Right cardiac atrium (tissue), 5 donors: ENCODE data around the gene CXorf58. TPM values are rescaled to one million over a fixed set of nuclear protein-coding genes. Genes with fewer than 3 reads are reported as not detected.

Source experiments
- ATAC-seq, 2 donors: fragments of 200-7000 bp; cut with Tn5 transposase; one replicate each; pipeline versions ENCODE4 v1.8.0 to v1.9.1; 2020; ENCODE audit warnings: moderate library complexity in 2 of 2, mild to moderate bottlenecking in 1 of 2
- DNase-seq, 3 donors: peaks; one replicate each; pipeline ENCODE4 v3.0.0-alpha.2; 2020
- H3K27ac ChIP-seq: one replicate; pipeline ENCODE4 v1.5.1; 2013; ENCODE audit warnings: mild to moderate bottlenecking, low read length, control low read depth, moderate library complexity
- H3K27me3 ChIP-seq: one replicate; pipeline ENCODE4 v1.6.1; 2013; ENCODE audit not compliant: control insufficient read depth, insufficient read depth
- H3K4me1 ChIP-seq: one replicate; pipeline ENCODE4 v1.6.1; 2013; ENCODE audit warnings: low read length; ENCODE audit not compliant: control insufficient read depth, insufficient read depth
- H3K4me3 ChIP-seq: one replicate; pipeline ENCODE4 v1.5.1; 2013; ENCODE audit warnings: low read length, control low read depth
- H3K9me3 ChIP-seq: one replicate; pipeline ENCODE4 v1.6.1; 2013; ENCODE audit warnings: low read length; ENCODE audit not compliant: control insufficient read depth
- WGBS: extraction: QIAGEN DNeasy Blood & Tissue Kit; methylation state at CpG from one replicate; pipeline ENCODE4 v1.1.7; 2013; 5-methylcytosine and 5-hydroxymethylcytosine counted together
- intact Hi-C, 4 donors: fragments of 100-400 bp; cut with DNase I; formaldehyde crosslinking; loops; one replicate each; pipeline versions ENCODE4 v1.11.0 to v1.14.0; 2022 to 2023
- polyA plus RNA-seq: library from polyadenylated mRNA; stranded (reverse); fragments of 200-250 nt; gene quantifications from one replicate; pipeline ENCODE4 v1.2.3, GENCODE V29; 2013
- total RNA-seq, 4 donors: library from RNA; stranded (reverse); fragmentation: NEBNext Ultra II Directional; extraction: Animal tissue kit (Norgen Biotek cat#: 25700); gene quantifications; one replicate each; pipeline ENCODE4 v1.2.1, GENCODE V29; 2021
- donor health status: healthy with polysubstance abuse.
- donor health status: DM: no; HTN: yes; CAD: no.
- donor health status: DM: no; HTN: no; CAD: no.
- donor health status: DM: no; HTN: yes; CAD: no; lungs with severe emphysema.
- donor health status: DM: yes; HTN: yes; CAD: no.

Gene CXorf58
- total and polyA plus RNA-seq, 5 donors = 0.09 to 0.65 (median 0.38) TPM; not detected in 1

- Histone ChIP-seq H3K4me1 (no peaks in the 10 kb centered on the region), H3K27me3 (no peaks in the 10 kb centered on the region), H3K27ac (no peak overlapping the region), H3K4me3 (no peak overlapping the region), H3K9me3 (no peaks in the 10 kb centered on the region)
- DNase-seq (no peak), ATAC-seq (no peak)
- intact Hi-C loops = no loop called here
- 18% methylated on average over 2 of the region's 2 CpGs for WGBS
Measured at GRCh38 chrX:23930894-23931604, 23.2 kb downstream of the CXorf58 start.

GRCh38 chrX:23932046-23932445, 24.2 kb downstream of the CXorf58 start:
- Histone ChIP-seq H3K4me3 (no peak overlapping the region), H3K27me3 (no peaks in the 10 kb centered on the region), H3K9me3 (no peaks in the 10 kb centered on the region), H3K4me1 (no peaks in the 10 kb centered on the region), H3K27ac (no peak overlapping the region)
- 9% methylated on average over 1 of the region's 1 CpG for WGBS
- intact Hi-C loops = no loop called here
- DNase-seq = no peak
- ATAC-seq = no peak

DNA sequence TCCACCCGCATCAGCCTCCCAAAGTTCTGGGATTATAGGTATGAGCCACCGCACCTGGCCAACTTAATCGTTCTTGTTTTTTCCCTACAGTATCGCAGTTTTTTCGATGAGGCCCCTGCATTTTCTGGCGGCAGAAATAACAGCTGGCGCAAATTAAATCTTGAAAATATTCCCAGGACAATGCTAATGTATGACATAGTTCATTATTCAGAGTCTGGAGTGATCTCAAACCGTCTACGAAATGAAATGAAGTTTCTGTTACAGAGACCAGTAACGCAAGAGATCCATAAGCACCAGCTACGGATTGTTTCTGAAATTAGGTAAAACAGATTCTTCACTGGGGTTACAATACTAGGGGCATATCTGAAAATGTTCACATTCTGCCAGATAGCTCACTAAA, 27.3 kb downstream of the CXorf58 start:
- intact Hi-C loops = no loop called here
- no peak for DNase-seq
- no peak overlapping the region for H3K27ac ChIP-seq
- H3K4me3 ChIP-seq = no peak overlapping the region
- H3K27me3 ChIP-seq = no peaks in the 10 kb centered on the region
- ATAC-seq = no peak
- no peaks in the 10 kb centered on the region for H3K4me1 ChIP-seq
- WGBS = 60% methylated on average over 11 of the region's 11 CpGs
- no peaks in the 10 kb centered on the region for H3K9me3 ChIP-seq

DNA sequence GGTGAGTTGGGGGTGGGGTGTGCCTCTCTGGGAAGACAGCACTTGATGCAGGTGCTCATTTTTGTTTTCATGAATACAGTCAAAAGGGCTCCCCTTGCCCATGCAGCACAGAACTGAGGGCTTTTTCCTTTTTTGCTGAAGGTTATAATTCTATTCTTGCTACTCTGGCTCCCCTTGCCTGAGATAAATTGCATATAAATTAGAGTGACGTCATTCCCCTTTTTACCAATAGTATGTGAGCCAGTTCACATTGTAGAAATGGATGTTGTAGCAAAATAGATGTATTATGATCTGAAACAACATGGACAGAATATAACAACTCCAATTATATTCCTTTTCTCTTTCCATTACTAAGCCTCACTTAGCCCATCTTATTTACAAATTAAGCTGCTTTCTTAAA, 28.4 kb downstream of the CXorf58 start:
- Histone ChIP-seq H3K27me3 (no peaks in the 10 kb centered on the region), H3K9me3 (no peaks in the 10 kb centered on the region), H3K27ac (no peak overlapping the region), H3K4me1 (no peaks in the 10 kb centered on the region), H3K4me3 (no peak overlapping the region)
- intact Hi-C loops = no loop called here
- no peak for DNase-seq
- 27% methylated on average over 1 of the region's 1 CpG for WGBS
- no peak for ATAC-seq

GRCh38 chrX:23937100-23937499, 29.3 kb downstream of the CXorf58 start:
- DNase-seq (no peak), ATAC-seq (no peak)
- no peaks in the 10 kb centered on the region for H3K27me3 ChIP-seq
- no peaks in the 10 kb centered on the region for H3K9me3 ChIP-seq
- WGBS = 67% methylated on average over 4 of the region's 4 CpGs
- H3K4me3 ChIP-seq = no peak overlapping the region
- no peaks in the 10 kb centered on the region for H3K4me1 ChIP-seq
- intact Hi-C loops = no loop called here
- H3K27ac ChIP-seq = no peak overlapping the region

GRCh38 chrX:23938690-23939089, 30.9 kb downstream of the CXorf58 start:
- H3K9me3 ChIP-seq = no peaks in the 10 kb centered on the region
- H3K4me1 ChIP-seq = no peaks in the 10 kb centered on the region
- 60% methylated on average over 1 of the region's 1 CpG for WGBS
- no peaks in the 10 kb centered on the region for H3K27me3 ChIP-seq
- ATAC-seq (no peak), DNase-seq (no peak)
- no peak overlapping the region for H3K4me3 ChIP-seq
- intact Hi-C loops = no loop called here
- H3K27ac ChIP-seq = no peak overlapping the region

- ATAC-seq = no peak
- H3K27me3 ChIP-seq = no peaks in the 10 kb centered on the region
Measured at GRCh38 chrX:23939203-23939602, 31.4 kb downstream of the CXorf58 start.

GRCh38 chrX:23944234-23944633, 36.4 kb downstream of the CXorf58 start:
- no peaks in the 10 kb centered on the region for H3K9me3 ChIP-seq
- WGBS = 62% methylated on average over 1 of the region's 1 CpG
- DNase-seq (no peak), ATAC-seq (no peak)
- intact Hi-C loops = no loop called here
- H3K4me3 ChIP-seq = no peak overlapping the region
- H3K27ac ChIP-seq = no peak overlapping the region
- no peaks in the 10 kb centered on the region for H3K4me1 ChIP-seq
- H3K27me3 ChIP-seq = no peaks in the 10 kb centered on the region

More at GRCh38 chrX:23939203-23939602, 31.4 kb downstream of the CXorf58 start:
- Histone ChIP-seq H3K27ac (no peak overlapping the region), H3K4me1 (no peaks in the 10 kb centered on the region), H3K4me3 (no peak overlapping the region), H3K9me3 (no peaks in the 10 kb centered on the region)
- intact Hi-C loops = no loop called here
- WGBS = 69% methylated on average over 1 of the region's 1 CpG
- DNase-seq = no peak

GRCh38 chrX:23945206-23945605, 37.4 kb downstream of the CXorf58 start:
- intact Hi-C loops = no loop called here
- ATAC-seq (no peak), DNase-seq (no peak)
- Histone ChIP-seq H3K27me3 (no peaks in the 10 kb centered on the region), H3K9me3 (no peaks in the 10 kb centered on the region), H3K4me1 (no peaks in the 10 kb centered on the region), H3K4me3 (no peak overlapping the region), H3K27ac (no peak overlapping the region)
- WGBS = 83% methylated on average over 1 of the region's 1 CpG

DNA sequence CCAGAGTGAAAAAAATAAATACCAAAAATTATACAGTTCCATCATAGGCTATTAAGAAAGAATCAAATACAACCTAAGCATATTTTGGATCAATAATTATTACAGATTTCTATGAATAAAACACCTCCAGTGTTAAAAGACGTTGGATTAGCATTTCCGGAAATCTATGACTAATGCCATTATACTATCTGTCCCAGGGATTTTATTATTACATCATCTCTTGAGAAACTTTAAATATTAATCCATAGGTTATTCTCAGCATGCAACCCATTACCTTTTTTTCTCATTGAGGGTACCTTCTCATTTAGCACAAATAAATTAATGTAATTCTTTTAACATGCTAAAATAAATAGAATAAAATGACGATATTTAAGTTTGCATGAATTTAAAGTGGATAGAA, 44.6 kb downstream of the CXorf58 start:
- DNase-seq = no peak
- intact Hi-C loops = no loop called here
- Histone ChIP-seq H3K27ac (no peak overlapping the region), H3K4me1 (no peaks in the 10 kb centered on the region), H3K9me3 (no peaks in the 10 kb centered on the region), H3K27me3 (no peaks in the 10 kb centered on the region), H3K4me3 (no peak overlapping the region)
- 73% methylated on average over 3 of the region's 3 CpGs for WGBS
- no peak for ATAC-seq

DNA sequence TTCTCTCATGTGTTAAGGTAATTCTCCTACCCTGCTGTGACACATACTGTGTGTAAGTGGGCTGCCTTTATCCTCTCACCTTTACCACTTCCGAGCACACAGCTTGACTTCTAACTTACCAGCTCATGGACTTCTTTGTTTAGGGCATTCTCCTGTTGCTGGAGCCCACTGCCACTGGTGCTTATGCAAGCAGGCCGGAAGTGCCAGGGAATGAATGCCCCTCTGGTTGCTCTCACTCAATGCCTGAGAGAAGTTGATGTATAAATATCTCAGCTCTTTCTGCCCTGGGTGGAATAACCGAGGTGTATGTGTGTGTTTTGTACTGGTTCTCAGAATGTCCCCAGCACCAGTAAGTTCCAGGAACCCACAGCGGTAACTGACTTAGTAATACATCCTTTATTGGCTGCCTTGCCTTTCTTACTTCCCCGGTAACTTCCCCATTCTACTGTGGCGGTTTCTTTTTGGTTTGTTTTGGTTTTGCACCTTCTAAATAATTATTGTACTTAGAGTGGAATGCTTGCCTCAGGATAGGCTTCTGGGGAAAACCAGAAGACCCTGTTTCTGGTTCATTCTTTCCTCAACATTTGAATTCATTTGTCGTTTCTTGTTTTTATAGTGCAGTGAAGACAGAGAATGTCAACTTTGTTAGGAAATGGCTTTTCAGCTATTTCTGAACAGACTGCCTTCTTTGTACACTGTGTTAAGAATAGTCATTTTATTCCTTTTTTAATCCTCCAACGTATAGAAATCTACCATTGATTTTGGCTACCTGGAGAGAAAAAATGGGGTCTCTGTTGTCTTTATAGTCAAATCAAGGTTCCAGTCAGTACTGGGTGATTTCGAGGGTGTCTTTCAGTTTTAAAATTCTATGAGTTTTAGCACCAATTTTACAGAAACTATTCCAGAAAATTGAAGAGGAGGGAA, 45.4 kb downstream of the CXorf58 start:
- no peak for ATAC-seq

More for the DNA sequence above, 45.4 kb downstream of the CXorf58 start:
- H3K9me3 ChIP-seq = no peaks in the 10 kb centered on the region
- no peak for DNase-seq
- no peaks in the 10 kb centered on the region for H3K27me3 ChIP-seq
- H3K4me1 ChIP-seq = no peaks in the 10 kb centered on the region
- intact Hi-C loops = no loop called here
- H3K27ac ChIP-seq = no peak overlapping the region
- H3K4me3 ChIP-seq = no peak overlapping the region
- WGBS = 47% methylated on average over 9 of the region's 9 CpGs
